Neutrophil (primary cell): ENCODE data around the gene TSPAN14.

ENCODE experiments used
- H3K27ac ChIP-seq: fragments of 200-600 bp; sonication (generic); 2 replicates; pipeline ENCODE4 v1.5.1; 2016; ENCODE audit warnings: mild to moderate bottlenecking, moderate library complexity
- H3K27me3 ChIP-seq: fragments of 200-600 bp; sonication (generic); 2 replicates; pipeline ENCODE4 v1.6.0; 2016; ENCODE audit warnings: mild to moderate bottlenecking
- H3K36me3 ChIP-seq: fragments of 200-600 bp; sonication (generic); 2 replicates; pipeline ENCODE4 v1.5.1; 2017
- H3K4me1 ChIP-seq, 2 experiments: fragments of 200-600 bp in 1 of 2; sonication (generic) in 1 of 2; 1 replicate in 1 of 2; 2 replicates in 1 of 2; pipeline versions ENCODE4 v1.5.1 to v1.6.1; 2013 to 2016; ENCODE audit warnings: low read depth in 1 of 2, low read length in 1 of 2, mild to moderate bottlenecking in 1 of 2, moderate library complexity in 1 of 2; ENCODE audit not compliant: control insufficient read depth in 1 of 2, insufficient read depth in 1 of 2
- H3K4me3 ChIP-seq, 2 experiments: fragments of 200-600 bp in 1 of 2; sonication (generic) in 1 of 2; 1 replicate in 1 of 2; 2 replicates in 1 of 2; pipeline ENCODE4 v1.5.1; 2013 to 2016; ENCODE audit warnings: low read depth in 1 of 2, low read length in 1 of 2, mild to moderate bottlenecking in 1 of 2, moderate library complexity in 1 of 2
- H3K9me3 ChIP-seq: fragments of 200-600 bp; sonication (generic); 2 replicates; pipeline ENCODE4 v1.5.1; 2016
- CTCF ChIP-seq: fragments of 200-600 bp; sonication (generic); IDR thresholded peaks from 2 replicates; pipeline ENCODE4 v1.5.1; 2016; ENCODE audit warnings: antibody characterized with exemption

The TSPAN14 gene

GRCh38 chr10:80501381-80501912, 47.3 kb downstream of the TSPAN14 start:
- no peaks in the 10 kb centered on the region for H3K27me3 ChIP-seq
- H3K9me3 ChIP-seq: no peaks in the 10 kb centered on the region
- no peak for TF ChIP-seq CTCF
- peak overlapping the region; percentile 96 for H3K27ac ChIP-seq
- peaks cover 7% of the 10 kb centered on the region for H3K36me3 ChIP-seq
- H3K4me1 ChIP-seq: peaks cover 95 to 96% of the 10 kb centered on the region in 2 experiments
- H3K4me3 ChIP-seq: no peak overlapping the region

GRCh38 chr10:80501913-80502521, 47.9 kb downstream of the TSPAN14 start:
- H3K36me3 ChIP-seq: peaks cover 12% of the 10 kb centered on the region
- no peaks in the 10 kb centered on the region for H3K27me3 ChIP-seq
- peak overlapping the region; percentile 96 for H3K27ac ChIP-seq
- H3K4me3 ChIP-seq: no peak overlapping the region
- H3K9me3 ChIP-seq: no peaks in the 10 kb centered on the region
- peaks cover 89 to 90% of the 10 kb centered on the region in 2 experiments for H3K4me1 ChIP-seq
- no peak for TF ChIP-seq CTCF

- Histone ChIP-seq H3K4me3 (peak overlapping the region in 1 of 2 experiments; percentile 32), H3K4me1 (peaks cover 80 to 81% of the 10 kb centered on the region in 2 experiments), H3K9me3 (no peaks in the 10 kb centered on the region), H3K27me3 (no peaks in the 10 kb centered on the region), H3K36me3 (peaks cover 19% of the 10 kb centered on the region), H3K27ac (peak overlapping the region; percentile 96)
- no peak for TF ChIP-seq CTCF
Measured at GRCh38 chr10:80502621-80503583, 48.8 kb downstream of the TSPAN14 start.

- peaks cover 72 to 73% of the 10 kb centered on the region in 2 experiments for H3K4me1 ChIP-seq
- peak overlapping the region; percentile 10 to 32 for H3K4me3 ChIP-seq
- H3K27ac ChIP-seq: peak overlapping the region; percentile 96
- TF ChIP-seq CTCF: no peak
- H3K27me3 ChIP-seq: no peaks in the 10 kb centered on the region
- H3K36me3 ChIP-seq: peaks cover 24% of the 10 kb centered on the region
- H3K9me3 ChIP-seq: no peaks in the 10 kb centered on the region
Measured at GRCh38 chr10:80503584-80504157, 49.6 kb downstream of the TSPAN14 start.

GRCh38 chr10:80504158-80504811, 50.2 kb downstream of the TSPAN14 start:
- H3K27me3 ChIP-seq: no peaks in the 10 kb centered on the region
- peaks cover 66 to 67% of the 10 kb centered on the region in 2 experiments for H3K4me1 ChIP-seq
- H3K36me3 ChIP-seq: peaks cover 31% of the 10 kb centered on the region
- H3K27ac ChIP-seq: peak overlapping the region; percentile 96
- TF ChIP-seq CTCF: no peak
- H3K9me3 ChIP-seq: no peaks in the 10 kb centered on the region
- H3K4me3 ChIP-seq: peak overlapping the region; percentile 10 to 32
